OCI-LY1 (cell line): ENCODE measurements around the gene EPB41L4A.

Experiments
- H2AFZ ChIP-seq: fragments of 200-600 bp; sonication (generic), shearing (Covaris generic); 2 replicates; pipeline ENCODE4 v1.6.0; 2014; ENCODE audit warnings: antibody characterized with exemption, mild to moderate bottlenecking, low read length
- H3F3A ChIP-seq: fragments of 200-600 bp; sonication (generic), shearing (Covaris generic); 2 replicates; pipeline ENCODE4 v1.6.0; 2014; ENCODE audit warnings: mild to moderate bottlenecking, antibody characterized with exemption, low read length, moderate library complexity; ENCODE audit not compliant: insufficient read depth
- H3K27ac ChIP-seq: fragments of 200-600 bp; sonication (generic); 2 replicates; pipeline ENCODE4 v1.5.1; 2014; ENCODE audit warnings: low read length, mixed run types, mild to moderate bottlenecking, low read depth; ENCODE audit not compliant: poor library complexity, severe bottlenecking
- H3K27me3 ChIP-seq: fragments of 200-600 bp; sonication (generic); 2 replicates; pipeline ENCODE4 v1.6.0; 2014; ENCODE audit warnings: antibody characterized with exemption, mild to moderate bottlenecking, low read length, moderate library complexity; ENCODE audit not compliant: insufficient read depth
- H3K36me3 ChIP-seq: fragments of 200-600 bp; sonication (generic); 2 replicates; pipeline ENCODE4 v1.6.1; 2014; ENCODE audit warnings: mild to moderate bottlenecking, antibody characterized with exemption, low read length, moderate library complexity, mixed read lengths; ENCODE audit not compliant: insufficient read depth
- H3K4me1 ChIP-seq: fragments of 200-600 bp; sonication (generic); 2 replicates; pipeline ENCODE4 v1.5.1; 2014; ENCODE audit warnings: mild to moderate bottlenecking, low read length, moderate library complexity; ENCODE audit not compliant: insufficient read depth, severe bottlenecking
- H3K4me2 ChIP-seq: fragments of 200-600 bp; sonication (generic), shearing (Covaris generic); 2 replicates; pipeline ENCODE4 v1.6.1; 2014; ENCODE audit warnings: low read length
- H3K4me3 ChIP-seq: fragments of 200-600 bp; sonication (generic); 2 replicates; pipeline ENCODE4 v1.5.1; 2014; ENCODE audit warnings: low read length, low read depth, mild to moderate bottlenecking, mixed read lengths; ENCODE audit not compliant: poor library complexity, severe bottlenecking
- H3K79me2 ChIP-seq: fragments of 200-600 bp; shearing (Covaris generic); 2 replicates; pipeline ENCODE4 v1.6.1; 2016; ENCODE audit warnings: mixed run types, low read length, mixed read lengths; ENCODE audit not compliant: insufficient read depth
- H3K9ac ChIP-seq: fragments of 200-600 bp; sonication (generic), shearing (Covaris generic); 2 replicates; pipeline ENCODE4 v1.6.1; 2014; ENCODE audit warnings: mild to moderate bottlenecking, low read length, mixed read lengths
- H3K9me2 ChIP-seq: fragments of 200-600 bp; sonication (generic), shearing (Covaris generic); 2 replicates; pipeline ENCODE4 v1.6.1; 2014; ENCODE audit warnings: low read depth, mild to moderate bottlenecking, low read length, mixed read lengths
- H3K9me3 ChIP-seq: fragments of 200-600 bp; shearing (Covaris generic); 2 replicates; pipeline ENCODE4 v1.6.1; 2014; ENCODE audit warnings: low read length, mixed read lengths
- H4K20me1 ChIP-seq: fragments of 200-600 bp; sonication (generic), shearing (Covaris generic); 2 replicates; pipeline ENCODE4 v1.6.0; 2016; ENCODE audit warnings: mild to moderate bottlenecking, low read length; ENCODE audit not compliant: insufficient read depth
- CTCF ChIP-seq: fragments of 200-600 bp; sonication (generic), shearing (Covaris generic); IDR thresholded peaks from 2 replicates; pipeline ENCODE4 v1.5.1; 2017; ENCODE audit warnings: mild to moderate bottlenecking, antibody characterized with exemption, low read length, moderate library complexity, mixed read lengths
- EZH2 ChIP-seq: fragments of 200-600 bp; sonication (generic), shearing (Covaris generic); IDR thresholded peaks from 2 replicates; pipeline ENCODE4 v1.8.0; 2017; ENCODE audit warnings: borderline replicate concordance, mixed run types, mild to moderate bottlenecking, antibody characterized with exemption, low read length, moderate library complexity, mixed read lengths

Gene EPB41L4A

GRCh38 chr5:112355058-112355685 lies 63.9 kb downstream of the EPB41L4A start:
- Histone ChIP-seq H3K36me3 (no peaks in the 10 kb centered on the region), H3K9me3 (no peaks in the 10 kb centered on the region), H3F3A (no peaks in the 10 kb centered on the region), H3K4me3 (no peak overlapping the region), H3K9me2 (no peaks in the 10 kb centered on the region), H3K9ac (no peak overlapping the region), H2AFZ (no peak overlapping the region), H4K20me1 (no peaks in the 10 kb centered on the region), H3K4me2 (no peak overlapping the region), H3K4me1 (no peaks in the 10 kb centered on the region), H3K79me2 (no peaks in the 10 kb centered on the region), H3K27me3 (no peaks in the 10 kb centered on the region), H3K27ac (no peak overlapping the region)
- TF ChIP-seq CTCF, result no peak
- TF ChIP-seq EZH2, result no peak

DNA sequence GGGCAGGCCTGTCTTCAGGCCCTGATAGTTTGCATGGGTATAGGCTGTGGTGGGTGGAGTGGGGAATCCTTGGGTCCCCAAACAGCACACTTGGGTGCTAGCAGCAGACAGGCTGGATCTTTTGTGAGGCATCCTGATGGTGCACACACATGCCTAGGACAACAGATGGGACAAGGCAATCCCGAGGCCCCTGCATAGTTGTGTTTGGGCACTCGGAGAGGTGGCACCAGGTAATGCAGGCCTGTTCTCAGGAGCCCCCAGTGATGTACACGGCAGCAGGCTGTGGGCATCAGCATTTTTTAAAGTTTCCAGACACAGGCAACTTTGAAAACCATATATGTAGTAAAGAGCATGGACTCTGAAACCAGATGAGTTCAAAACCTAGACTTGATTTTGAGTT lies 65.4 kb downstream of the EPB41L4A start:
- no peaks in the 10 kb centered on the region for H3K4me1 ChIP-seq
- no peaks in the 10 kb centered on the region for H3F3A ChIP-seq
- no peaks in the 10 kb centered on the region for H4K20me1 ChIP-seq
- no peak overlapping the region for H3K4me2 ChIP-seq
- no peak overlapping the region for H3K9ac ChIP-seq
- H3K36me3 ChIP-seq, result no peaks in the 10 kb centered on the region
- no peak for TF ChIP-seq EZH2
- no peak for TF ChIP-seq CTCF
- H3K79me2 ChIP-seq, result no peaks in the 10 kb centered on the region
- no peaks in the 10 kb centered on the region for H3K9me3 ChIP-seq
- no peaks in the 10 kb centered on the region for H3K9me2 ChIP-seq
- no peak overlapping the region for H3K4me3 ChIP-seq
- H3K27ac ChIP-seq, result no peak overlapping the region
- H2AFZ ChIP-seq, result no peak overlapping the region
- no peaks in the 10 kb centered on the region for H3K27me3 ChIP-seq

DNA sequence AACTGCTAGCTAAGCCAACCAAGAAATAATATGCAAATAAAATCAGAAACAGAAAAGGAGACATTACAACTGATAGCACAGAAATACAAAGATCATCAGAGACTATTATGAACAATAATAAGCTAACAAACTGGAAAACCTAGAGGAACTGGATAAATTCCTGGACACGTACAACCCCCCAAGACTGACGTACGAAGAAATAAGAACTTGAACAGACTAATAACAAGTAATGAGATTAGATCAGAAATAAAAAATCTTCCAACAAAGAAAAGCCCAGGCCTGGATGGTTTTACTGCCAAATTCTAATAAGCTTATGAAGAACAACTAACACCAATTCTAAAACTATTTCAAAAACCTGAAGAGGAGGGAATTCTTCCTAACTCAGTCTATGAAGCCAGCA lies 67.9 kb downstream of the EPB41L4A start:
- Histone ChIP-seq H3K27me3 (no peaks in the 10 kb centered on the region), H3K79me2 (no peaks in the 10 kb centered on the region), H3K9me3 (no peaks in the 10 kb centered on the region), H4K20me1 (no peaks in the 10 kb centered on the region), H3K9me2 (no peaks in the 10 kb centered on the region), H3K4me1 (no peaks in the 10 kb centered on the region), H3K4me3 (no peak overlapping the region), H3K36me3 (no peaks in the 10 kb centered on the region), H3K27ac (no peak overlapping the region), H3K9ac (no peak overlapping the region), H2AFZ (no peak overlapping the region), H3F3A (no peaks in the 10 kb centered on the region), H3K4me2 (no peak overlapping the region)
- no peak for TF ChIP-seq EZH2
- no peak for TF ChIP-seq CTCF
